ENCODE measurements around the gene PNCK.

The PNCK gene

DNA sequence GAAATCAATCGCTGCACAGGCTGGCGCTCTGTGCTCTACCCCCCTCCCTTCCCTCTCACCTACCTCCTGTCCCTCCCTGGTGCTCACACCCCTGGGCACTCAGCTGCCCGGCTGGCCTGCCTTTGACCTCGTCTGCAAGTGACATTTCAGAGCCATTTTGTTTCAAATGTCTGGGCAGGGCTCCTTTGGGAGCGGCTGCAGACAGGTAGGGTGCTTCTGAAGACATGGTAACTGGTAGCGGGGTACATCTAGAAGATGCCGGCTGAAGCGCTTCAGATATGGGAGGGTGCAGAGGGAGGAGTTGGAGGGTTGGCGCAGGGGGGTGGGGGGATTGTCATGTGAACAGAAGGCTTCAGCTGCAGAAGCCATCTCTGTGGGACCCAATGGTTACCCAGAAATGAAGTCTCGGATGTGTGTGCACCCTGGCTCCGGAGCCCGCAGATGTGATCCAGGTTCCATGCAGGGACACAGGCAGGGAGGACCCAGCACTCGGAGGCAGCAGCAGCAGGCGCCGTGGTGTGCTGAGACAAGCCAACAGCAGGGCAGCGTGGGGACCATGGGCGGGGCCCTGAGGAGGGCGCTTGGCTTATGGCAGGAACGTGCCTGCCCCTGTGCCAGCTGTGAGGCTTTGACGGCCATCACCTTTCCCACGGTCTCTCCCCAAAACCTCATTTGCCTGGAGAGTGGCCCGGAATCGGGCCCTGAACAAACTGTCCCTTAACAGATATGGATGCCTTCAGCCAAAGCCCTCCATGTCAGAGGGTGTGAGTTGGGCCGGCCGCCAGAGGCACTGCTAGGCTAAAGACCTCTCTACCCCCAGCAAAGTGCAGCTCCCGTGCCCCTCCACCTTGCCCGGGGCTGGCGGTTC lies 34.2 kb downstream of the PNCK start:
- no peak for DNase-seq

DNA sequence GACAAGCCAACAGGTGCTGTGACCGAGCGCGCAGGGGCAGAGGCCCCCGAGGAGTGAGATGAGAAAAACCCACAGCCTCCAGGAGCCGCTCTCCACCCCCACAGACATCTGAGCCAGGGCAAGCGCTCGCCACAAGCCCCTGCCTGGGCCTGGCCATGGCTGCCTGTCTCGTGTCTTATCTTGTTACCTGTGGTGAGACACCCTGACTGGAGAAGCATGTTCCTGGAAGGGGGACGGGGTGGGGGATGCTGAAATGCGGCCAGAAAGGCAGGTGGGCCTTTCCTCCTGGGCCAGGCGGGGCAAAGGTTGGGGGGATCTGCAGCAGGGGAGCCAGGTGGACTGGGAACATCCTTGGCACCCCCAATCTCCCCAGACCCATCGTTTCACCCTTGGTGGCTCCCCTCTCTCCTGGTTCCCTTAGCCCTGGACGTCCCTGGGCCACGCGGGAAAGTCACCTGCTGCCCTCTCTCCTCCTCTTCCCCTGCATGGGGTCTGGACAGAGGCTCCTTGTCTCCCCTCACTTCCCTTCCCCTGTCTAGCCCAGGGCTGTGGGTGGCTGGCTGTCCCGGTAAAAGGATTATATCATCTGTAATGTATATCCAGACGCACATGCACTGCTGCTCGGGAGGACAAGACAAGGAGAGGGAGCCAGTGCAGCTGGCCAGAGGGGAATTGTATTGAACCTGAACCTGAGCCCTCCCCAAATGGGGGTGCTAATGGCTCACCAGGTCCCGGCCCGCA lies 35.0 kb downstream of the PNCK start:
- no peak for DNase-seq

DNA sequence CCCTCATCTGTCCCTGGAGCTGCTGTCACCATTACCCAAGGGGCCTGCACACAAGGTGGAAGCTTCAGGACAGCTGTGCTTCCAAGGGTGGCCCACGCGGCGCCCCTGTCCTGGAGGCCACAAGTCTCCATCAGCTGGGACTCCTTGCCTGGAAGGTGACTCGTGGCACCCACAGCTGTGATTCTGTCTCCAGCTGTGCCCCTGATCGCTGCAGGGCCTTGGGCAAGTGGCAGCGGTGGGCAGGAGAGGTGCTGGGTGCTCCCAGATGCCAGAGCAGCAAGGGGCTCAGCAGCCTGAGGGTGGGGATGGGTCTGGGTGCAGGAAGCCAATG lies 35.6 kb downstream of the PNCK start:
- no peak for DNase-seq

DNA sequence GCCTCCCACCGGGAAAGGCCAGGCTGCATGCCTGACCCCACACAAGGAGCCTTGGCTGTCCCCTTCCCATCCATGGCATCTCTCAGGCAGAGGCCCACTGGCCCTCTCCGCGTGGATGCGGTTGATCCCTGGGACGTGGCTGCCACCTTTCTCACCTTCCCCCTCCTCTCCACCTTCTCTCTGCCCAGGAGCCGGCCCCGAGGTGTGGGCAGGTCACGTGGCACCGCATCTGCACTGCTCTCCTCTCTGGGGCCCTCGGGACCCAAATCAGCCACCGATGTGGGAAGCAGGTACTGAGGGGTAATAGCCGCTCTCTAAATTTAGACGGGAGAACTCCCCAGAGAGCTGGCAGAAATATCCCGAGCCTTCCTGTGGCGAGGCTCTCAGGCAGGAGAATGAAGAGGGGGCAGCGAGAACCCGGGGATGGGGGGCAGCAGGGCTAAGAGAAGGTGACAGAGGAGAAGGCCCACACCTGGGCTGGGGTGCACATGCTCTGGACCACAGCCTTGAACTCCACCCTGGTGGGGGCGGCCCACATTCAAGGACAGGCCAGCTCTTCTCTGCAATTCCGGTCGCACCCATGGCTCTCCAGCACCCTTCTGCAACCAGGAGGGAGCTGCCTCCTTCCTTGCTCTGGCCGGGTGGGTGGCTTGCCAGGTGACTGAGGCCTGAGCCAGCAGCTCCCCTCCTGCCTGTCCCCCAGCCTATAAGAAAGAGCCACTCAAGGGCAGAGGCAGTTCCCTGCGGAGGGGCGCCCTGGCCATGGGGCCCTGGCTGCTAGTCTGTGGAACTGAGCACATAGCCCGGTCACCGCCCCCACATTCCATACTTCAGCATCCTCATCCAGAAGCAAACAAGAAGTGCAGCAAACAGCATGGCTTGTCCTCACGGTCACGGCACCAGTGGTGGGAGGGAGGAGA lies 36.2 kb downstream of the PNCK start:
- no peak for DNase-seq

DNA sequence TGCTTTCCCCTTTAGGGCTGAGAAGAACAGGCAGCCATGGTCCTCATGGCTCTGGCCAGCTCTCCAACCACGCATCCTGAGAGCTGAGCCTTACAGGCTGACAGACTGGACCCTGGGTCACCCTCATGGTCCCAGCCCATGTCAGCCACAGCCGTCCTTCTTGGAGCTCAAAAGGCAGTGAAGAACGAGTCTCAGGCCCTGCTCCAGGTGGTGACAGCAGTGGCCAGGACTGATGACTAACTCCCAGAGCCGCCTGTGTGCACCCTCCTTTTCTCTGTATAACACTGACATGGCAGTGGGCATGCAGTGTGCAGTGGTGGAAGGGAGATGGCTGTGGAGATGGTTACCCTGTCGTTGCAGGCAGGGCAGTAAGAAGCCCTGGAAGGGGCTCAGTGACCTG lies 36.9 kb downstream of the PNCK start:
- DNase-seq = no peak

DNA sequence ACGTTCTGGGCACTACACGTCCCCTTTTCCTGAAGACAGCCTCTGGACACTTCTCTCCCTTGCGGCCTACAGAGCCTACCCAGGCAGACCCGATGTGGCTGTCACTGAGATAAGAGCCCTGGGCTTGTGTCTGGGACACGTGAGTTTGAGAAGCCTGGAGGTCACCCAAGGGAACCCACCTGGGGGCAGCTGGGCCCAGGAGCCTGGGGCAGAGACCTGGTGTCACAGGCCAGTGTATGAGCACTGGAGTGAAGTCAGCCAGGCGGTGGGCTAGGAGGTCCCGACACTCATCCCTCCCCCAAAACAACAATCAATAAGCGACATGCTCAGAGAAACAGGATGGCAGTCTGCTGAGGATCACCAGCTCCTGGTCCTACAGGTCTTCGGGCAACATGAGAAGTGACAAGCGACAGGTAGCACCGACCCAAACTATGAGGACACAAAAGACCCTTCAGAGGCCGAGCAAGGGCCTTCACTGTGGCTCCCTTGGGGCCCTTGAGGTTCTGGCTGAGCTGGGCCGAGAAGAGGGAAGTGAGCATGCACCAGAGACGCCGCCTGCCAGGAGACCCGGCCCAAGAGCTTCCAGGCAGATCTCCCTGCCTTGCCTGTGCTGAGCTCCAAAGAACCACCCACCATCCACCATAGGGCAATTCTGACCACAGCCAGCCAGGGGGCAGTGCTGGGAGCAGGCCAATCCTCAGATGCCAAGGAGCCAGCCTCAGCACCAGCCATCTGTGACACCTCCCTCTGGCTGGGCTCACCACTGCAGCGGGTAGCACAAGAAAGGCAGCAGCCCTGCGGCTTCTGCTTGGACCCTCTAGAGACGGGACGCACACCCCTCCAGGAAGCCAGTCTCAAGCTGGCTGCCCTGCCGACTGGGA lies 37.6 kb downstream of the PNCK start:
- DNase-seq = no peak

DNA sequence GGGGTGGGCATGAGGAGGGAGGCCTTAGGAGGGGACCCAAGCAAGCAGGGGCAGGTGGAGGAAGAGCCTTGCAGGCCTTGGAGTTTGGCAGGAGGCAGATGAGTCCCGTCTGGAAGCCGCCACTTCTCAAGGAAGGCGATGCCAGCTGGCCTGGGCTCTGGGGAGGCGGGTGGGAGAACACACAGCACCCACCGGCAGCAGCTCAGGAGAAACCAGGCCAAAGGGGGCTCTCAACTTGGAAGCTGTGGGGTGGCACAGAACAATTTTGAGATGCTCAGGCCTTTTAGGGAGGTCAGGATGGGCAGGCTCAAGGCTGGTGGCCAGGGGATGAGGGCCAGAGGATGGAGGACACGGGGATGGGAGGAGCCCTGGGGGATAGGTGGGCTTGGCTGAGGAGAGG lies 38.2 kb downstream of the PNCK start:
- DNase-seq = no peak

DNA sequence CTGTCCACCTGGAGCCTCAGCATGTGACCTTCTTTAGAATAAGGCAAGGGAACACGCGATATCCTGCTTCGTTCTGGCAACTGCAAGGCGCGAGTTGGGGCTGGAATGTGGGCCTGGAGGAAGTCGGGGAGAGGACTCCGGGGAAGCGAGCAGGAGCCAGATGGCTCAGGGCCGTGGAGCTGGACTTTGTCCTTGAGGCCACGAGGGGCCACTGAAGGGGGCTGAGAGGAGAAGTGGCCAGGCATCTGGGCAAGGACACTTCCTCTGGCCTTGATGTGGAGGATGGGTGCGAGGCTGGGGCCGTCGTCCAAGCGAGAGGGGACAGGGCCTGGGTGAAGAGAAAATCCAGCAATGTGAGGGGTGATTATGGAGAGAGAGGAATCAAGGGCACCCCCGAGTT lies 38.8 kb downstream of the PNCK start:
- no peak for DNase-seq

DNA sequence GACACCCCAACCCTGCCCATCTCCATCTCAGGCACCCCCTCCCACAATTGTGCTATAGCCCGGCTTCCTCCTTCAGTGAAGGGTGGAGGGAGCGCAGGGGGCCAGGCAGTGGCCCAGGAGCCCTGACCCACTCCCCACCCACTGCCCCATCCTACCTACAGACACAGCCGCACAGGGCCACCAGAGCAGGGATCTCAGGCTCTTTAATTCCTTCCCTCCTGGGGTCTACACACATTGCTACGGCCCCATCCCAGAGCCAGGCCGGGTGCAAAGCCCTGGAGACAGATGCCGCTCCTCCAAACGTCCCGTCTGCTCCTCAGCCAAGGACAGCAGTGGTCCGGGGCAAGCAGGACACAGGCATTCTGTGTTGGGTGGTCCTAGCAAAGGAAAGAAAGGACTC lies 39.4 kb downstream of the PNCK start:
- no peak for DNase-seq

DNA sequence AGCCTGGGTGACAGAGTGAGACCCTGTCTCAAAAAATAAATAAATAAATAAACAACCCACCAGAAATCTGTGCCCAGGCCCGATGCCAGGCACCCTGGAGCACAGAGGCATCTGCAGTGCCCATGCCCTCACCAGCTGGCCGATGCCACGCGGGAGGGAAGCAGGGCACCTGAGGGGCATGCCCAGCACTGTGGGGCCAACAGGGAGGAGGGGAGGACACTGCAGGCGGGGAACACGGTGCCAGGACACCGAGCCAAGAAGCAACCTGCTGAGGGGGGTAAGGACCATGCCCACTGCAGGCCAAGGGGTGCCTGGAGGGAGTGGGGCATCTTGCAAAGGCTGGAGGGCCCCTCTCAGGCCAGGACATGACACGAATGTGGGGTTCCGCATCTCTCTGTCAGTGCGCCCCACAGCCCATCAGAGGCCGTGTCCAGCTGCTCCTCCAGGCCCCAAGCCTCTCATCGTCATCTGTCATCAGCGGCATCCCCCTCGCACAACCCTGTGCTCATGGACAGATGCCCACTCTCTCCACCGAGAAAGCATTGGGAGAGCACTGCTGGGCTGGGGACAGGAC lies 39.9 kb downstream of the PNCK start:
- no peak for DNase-seq

DNA sequence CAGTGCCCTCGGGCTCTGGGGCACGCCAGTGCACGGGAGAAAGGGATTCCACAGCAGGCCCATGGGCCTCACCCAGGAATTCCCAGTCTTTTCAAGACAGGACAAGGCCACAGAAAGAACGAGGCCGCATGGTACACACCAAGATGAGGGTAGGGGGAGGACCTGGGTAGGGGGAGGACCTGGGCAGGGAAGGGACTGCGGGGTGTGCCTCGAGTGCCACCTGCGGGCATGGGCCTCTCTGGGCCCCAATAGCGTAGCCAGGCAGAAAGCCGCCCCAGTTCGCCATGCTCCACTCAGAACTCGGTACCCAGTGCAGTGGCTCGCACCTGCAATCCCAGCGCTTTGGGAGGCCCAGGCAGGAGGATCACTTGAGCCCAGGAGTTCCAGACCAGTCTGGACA lies 40.6 kb downstream of the PNCK start:
- DNase-seq = no peak

DNA sequence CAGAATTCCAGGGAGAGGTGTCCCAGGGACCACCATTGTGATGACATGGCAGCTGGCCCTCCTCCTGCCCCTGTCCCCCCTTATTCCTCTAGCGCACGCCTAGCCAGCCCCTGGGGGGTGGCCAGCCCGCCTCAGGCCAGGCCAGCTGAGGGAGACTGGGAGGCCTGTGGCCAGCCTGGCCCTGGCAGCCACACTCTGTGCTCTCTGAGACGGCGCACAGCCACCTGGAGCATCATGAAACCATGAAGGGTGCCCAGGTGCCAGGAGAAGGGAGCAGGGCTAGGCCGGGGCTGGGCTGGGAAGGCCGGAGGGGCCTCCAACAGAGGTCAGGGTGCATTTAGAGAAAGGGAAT lies 41.0 kb downstream of the PNCK start:
- DNase-seq = no peak

DNA sequence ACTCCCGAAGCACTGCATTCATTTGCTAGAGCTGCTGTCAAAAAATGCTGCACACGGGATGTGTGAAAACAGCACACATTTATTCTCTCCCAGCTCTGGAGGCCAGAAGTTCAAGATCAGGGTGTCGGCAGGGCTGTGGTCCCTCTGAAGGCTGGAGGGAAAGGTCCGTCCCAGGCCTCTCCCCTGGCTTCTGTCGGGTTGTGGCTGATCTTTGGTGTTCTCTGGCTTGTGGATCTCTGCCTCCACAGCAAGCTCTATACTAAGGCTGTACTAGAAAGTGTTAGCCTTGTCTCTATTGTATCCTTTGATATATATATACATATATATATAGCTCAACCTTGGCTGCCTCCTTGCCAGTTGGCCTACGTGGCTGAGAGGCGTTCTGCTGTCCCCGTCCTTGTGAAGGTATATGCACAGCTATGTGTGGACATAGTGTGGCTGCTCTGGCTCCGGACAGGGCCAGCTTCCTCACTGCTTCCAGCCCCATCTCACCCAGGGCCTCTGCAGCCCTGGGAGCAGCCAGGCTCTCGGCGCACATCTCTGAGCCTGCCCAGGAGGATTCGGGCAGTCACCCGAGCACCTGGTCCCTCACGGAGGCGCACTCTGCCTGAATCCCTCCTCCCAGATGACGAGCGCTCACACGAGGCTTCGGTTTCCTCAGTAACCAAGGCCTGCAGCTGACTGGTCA lies 41.6 kb downstream of the PNCK start:
- DNase-seq = no peak

DNA sequence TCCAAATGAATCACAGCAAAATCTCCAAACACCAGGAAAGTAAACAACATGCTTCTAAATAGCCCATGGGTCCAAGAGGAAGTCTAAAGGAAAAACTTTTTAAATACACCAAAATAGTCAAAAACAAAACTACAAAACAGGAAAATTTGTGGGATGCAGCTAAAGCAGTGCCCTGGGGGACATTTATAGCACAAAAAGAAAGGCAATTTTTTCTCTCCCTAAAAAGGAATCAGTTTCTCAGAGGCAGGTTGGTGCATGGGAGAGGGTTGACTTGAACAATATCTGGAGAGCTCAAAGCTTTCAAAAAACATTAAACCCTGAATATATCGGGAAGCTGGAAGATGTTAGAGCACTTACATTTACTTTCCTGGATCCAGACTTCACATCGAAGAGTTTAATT lies 42.3 kb downstream of the PNCK start:
- DNase-seq = no peak

DNA sequence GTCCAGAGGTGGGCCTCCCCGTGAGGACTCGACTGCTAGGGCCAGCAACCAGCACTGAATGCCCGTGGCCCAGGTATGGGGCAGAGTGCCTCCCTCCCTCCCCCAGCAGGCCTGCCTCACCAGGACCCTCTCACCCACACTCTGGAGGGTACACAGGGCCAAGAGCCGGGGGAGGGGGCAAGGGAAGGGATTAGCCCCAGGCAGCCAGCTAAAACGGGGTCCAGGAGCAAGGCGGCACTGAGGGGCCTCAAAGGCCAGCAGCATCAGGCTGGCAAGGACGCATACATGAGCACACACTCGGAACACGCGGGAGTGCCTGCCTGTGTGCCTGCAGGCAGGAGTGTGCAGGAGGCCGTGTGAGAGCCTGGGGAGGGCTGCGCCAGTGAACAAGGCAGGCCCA lies 44.9 kb downstream of the PNCK start:
- DNase-seq = no peak

DNA sequence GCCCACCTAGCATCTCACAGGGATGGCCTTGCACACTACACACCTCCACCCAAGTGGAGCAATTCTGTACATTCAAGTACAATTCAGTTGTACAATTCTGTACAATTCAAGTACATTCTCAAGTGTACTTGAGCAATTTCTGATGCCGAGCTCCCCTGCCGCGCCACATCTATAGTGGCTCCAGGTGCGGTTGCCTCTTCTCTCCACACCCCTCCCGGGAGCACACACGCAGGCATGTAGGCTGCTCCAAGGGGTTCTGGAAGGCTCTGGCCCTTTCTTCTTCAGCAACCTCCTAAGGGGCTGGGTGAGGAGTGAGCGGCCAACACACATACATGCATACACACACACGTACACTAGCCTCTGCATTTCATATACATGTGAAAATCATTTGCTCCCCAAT lies 45.5 kb downstream of the PNCK start:
- no peak for DNase-seq

DNA sequence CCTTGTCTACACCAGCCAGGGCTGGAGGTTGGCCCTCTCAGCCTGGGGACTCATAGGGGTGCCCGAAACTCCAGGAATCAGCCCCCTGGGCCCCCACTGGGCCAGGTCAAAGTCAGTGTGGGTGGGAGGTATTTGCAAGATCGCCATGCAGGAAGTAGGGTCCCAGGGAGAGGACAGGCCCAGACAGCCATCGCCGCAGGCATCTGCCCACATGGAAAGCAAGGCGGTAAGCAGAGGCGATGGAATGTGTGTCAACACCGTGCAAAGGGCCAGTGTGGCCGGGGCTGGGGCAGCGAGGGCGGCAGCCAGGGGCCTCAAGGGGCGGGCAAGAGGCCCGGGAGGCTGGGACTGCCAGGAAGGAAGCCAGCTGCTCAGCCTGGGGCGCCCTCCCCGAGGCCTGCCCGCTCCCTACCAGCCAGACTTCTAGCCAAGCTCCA lies 45.9 kb downstream of the PNCK start:
- DNase-seq = no peak

DNA sequence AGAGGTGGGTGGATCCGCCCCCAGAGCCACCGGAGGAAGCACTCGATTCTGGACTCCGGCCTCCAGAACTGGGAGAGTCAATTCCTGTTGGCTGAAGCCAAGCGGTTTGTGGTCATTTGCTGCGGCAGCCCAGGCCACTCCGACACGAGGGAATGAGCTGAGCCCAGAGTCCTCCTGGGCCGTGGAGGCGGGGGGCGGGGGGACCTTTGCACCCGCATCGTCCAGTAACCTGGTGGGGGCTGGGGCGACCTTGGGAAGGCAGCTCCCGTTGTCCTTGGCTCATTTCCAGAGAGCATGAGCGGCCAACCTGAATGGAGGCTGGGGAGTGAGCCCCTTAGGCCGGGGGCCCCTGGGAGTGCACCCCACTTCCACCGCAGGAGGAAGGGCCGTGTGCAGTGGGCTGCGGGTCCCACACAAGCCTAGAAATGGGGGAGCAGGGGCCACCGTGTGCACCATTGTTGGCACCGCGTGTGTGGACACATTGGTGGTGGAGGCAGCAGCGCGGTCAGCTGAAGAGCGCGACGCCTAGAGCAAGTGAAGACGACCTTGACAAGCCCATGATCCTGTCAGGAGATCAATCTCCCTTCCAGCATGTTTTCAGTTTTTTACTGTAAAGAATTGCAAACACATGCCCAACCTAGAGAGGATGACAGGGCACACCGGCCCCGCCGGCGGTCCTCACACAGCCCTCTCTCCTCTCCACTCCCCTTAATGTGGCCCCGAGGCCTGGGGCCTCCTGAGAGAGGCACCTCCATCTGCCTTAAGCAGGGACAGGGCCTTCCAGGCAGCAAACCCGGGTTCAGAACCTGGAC lies 46.5 kb downstream of the PNCK start:
- DNase-seq = no peak

DNA sequence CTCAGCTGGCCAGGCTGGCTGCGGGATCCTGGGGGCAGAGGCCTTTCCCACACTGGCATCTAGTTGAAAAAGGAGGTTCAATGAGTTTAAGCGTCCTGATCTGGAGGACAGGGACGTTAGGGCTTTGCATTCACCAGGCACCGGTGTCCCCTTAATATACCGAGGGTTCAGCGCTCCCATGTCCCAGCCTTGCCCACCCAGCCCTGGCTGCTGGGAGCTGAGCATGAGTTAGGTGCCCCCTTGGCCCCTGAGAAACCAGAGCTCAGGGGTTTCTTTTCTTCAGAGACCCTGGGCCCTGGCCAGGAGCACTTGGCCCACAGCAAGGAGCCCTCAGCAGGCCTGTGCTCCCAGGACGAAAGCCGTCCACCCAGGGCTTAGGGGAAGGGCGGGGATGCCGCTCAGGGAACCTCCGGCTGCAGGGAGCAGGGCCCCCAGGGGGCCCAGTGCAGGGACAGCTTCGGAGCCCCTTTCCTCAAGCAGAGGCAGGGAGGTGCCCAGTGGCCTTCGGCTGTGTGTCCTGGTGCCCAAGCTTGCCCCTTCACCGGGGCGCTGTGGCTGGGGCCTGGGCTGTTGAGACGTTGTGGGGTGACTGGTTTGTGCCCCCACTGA lies 47.5 kb downstream of the PNCK start:
- DNase-seq = no peak
